GM18511 (cell line): ENCODE results near the gene RANBP3L.
"Not testable (repeated sequence)": the region's sequence is repeated elsewhere in the genome, so short reads cannot be mapped to it uniquely, and the experiment has no call there.

Experiments
- ATAC-seq: cut with Tn5 transposase; IDR thresholded peaks from one replicate; pipeline ENCODE4 v1.9.1; 2021; ENCODE audit warnings: mild to moderate bottlenecking, moderate library complexity; ENCODE audit not compliant: unreplicated experiment

RANBP3L gene

GRCh38 chr5:36297653-36298052, 4.0 kb downstream of the RANBP3L start:
- no peak for ATAC-seq

- no peak for ATAC-seq
These were observed 15.7 kb downstream of the RANBP3L start for GRCh38 chr5:36285837-36286615.

GRCh38 chr5:36283775-36284174, 17.9 kb downstream of the RANBP3L start:
- ATAC-seq: not testable (repeated sequence)

- ATAC-seq: no peak
These were observed 20.1 kb downstream of the RANBP3L start for GRCh38 chr5:36281626-36282025.

- no peak for ATAC-seq
These were observed 22.5 kb downstream of the RANBP3L start for GRCh38 chr5:36279054-36279698.

- ATAC-seq: no peak
These were observed 24.1 kb downstream of the RANBP3L start for GRCh38 chr5:36277521-36278176.

GRCh38 chr5:36276864-36277263, 24.8 kb downstream of the RANBP3L start:
- no peak for ATAC-seq

- ATAC-seq: no peak
These were observed 27.7 kb downstream of the RANBP3L start for GRCh38 chr5:36273809-36274526.

- ATAC-seq: no peak
These were observed 29.5 kb downstream of the RANBP3L start for GRCh38 chr5:36272136-36272690.

GRCh38 chr5:36270876-36271575, 30.7 kb downstream of the RANBP3L start:
- ATAC-seq: no peak

- ATAC-seq: no peak
These were observed 31.5 kb downstream of the RANBP3L start for GRCh38 chr5:36270175-36270574.

GRCh38 chr5:36269478-36269877, 32.2 kb downstream of the RANBP3L start:
- ATAC-seq: no peak

GRCh38 chr5:36267905-36268304, 33.8 kb downstream of the RANBP3L start:
- no peak for ATAC-seq

- ATAC-seq: no peak
These were observed 37.4 kb downstream of the RANBP3L start for GRCh38 chr5:36264202-36264760.

GRCh38 chr5:36261186-36261585, 40.5 kb downstream of the RANBP3L start:
- ATAC-seq: no peak

- no peak for ATAC-seq
These were observed 48.1 kb downstream of the RANBP3L start for GRCh38 chr5:36253575-36253974.

- ATAC-seq: no peak
These were observed 48.9 kb downstream of the RANBP3L start for GRCh38 chr5:36252722-36253365.

- ATAC-seq: no peak
These were observed 50.5 kb downstream of the RANBP3L start for GRCh38 chr5:36251218-36251617.

- no peak for ATAC-seq
These were observed 51.3 kb downstream of the RANBP3L start for GRCh38 chr5:36250427-36250826.
